Endometrial microvascular endothelial cells (primary cell): ENCODE measurements around the gene CTIF. TPM values are rescaled to one million over a fixed set of nuclear protein-coding genes. Genes with fewer than 3 reads are reported as not detected.

ENCODE experiments used
- in situ Hi-C: cut with HindIII; loops from 2 replicates; pipeline ENCODE4 v1.10.0; 2017; ENCODE audit warnings: low sequenced_read_pairs, low pct_unique_long_range_greater_than_20kb; ENCODE audit errors: inconsistent ontology term
- total RNA-seq: library from RNA; depleted of rRNA; stranded (reverse); fragments of >200 nt; gene quantifications from one replicate; pipeline ENCODE4 v1.2.3, GENCODE V29; 2015; ENCODE audit errors: inconsistent ontology term

CTIF gene
- total RNA-seq, 1 donor from 2014 or later = 13.2 TPM

GRCh38 chr18:48879008-48879431, 340.2 kb downstream of the CTIF start:
- in situ Hi-C loops = no loop called here

GRCh38 chr18:48880931-48881330, 342.1 kb downstream of the CTIF start:
- in situ Hi-C loops = no loop called here

- in situ Hi-C loops = no loop called here
These were observed 343.5 kb downstream of the CTIF start for GRCh38 chr18:48882379-48882778.

- in situ Hi-C loops = no loop called here
These were observed 345.5 kb downstream of the CTIF start for GRCh38 chr18:48884306-48884705.

- in situ Hi-C loops = no loop called here
These were observed 345.9 kb downstream of the CTIF start for GRCh38 chr18:48884771-48885170.

- in situ Hi-C loops = no loop called here
These were observed 346.6 kb downstream of the CTIF start for GRCh38 chr18:48885266-48885923.

- in situ Hi-C loops = no loop called here
These were observed 347.1 kb downstream of the CTIF start for GRCh38 chr18:48885924-48886400.

GRCh38 chr18:48886520-48887293, 347.9 kb downstream of the CTIF start:
- in situ Hi-C loops = no loop called here

GRCh38 chr18:48887294-48887904, 348.6 kb downstream of the CTIF start:
- in situ Hi-C loops = no loop called here

- in situ Hi-C loops = no loop called here
These were observed 349.3 kb downstream of the CTIF start for GRCh38 chr18:48887905-48888772.

GRCh38 chr18:48888773-48889080, 349.9 kb downstream of the CTIF start:
- in situ Hi-C loops = no loop called here

GRCh38 chr18:48889115-48889941, 350.5 kb downstream of the CTIF start:
- in situ Hi-C loops = no loop called here

GRCh38 chr18:48889981-48890762, 351.3 kb downstream of the CTIF start:
- in situ Hi-C loops = no loop called here

- in situ Hi-C loops = no loop called here
These were observed 352.9 kb downstream of the CTIF start for GRCh38 chr18:48891721-48892120.

- in situ Hi-C loops = no loop called here
These were observed 353.5 kb downstream of the CTIF start for GRCh38 chr18:48892146-48892855.

- in situ Hi-C loops = no loop called here
These were observed 354.3 kb downstream of the CTIF start for GRCh38 chr18:48893061-48893607.
